Mesendoderm (in vitro differentiated cells): ENCODE data around the gene CDK5R1.

ENCODE experiments used
- DNase-seq: peaks from one replicate; pipeline ENCODE4 v3.0.0; 2013
- H2AK5ac ChIP-seq: 2 replicates; pipeline ENCODE4 v1.6.1; 2013; ENCODE audit warnings: low read length, inconsistent platforms
- H2BK120ac ChIP-seq: 2 replicates; pipeline ENCODE4 v1.6.1; 2013; ENCODE audit warnings: low read depth, mild to moderate bottlenecking, low read length, moderate library complexity, mixed read lengths
- H2BK15ac ChIP-seq: replicated peaks from 2 replicates; pipeline ENCODE4 v1.6.1; 2013; ENCODE audit warnings: low read depth, mild to moderate bottlenecking, moderate library complexity
- H2BK5ac ChIP-seq: 2 replicates; pipeline ENCODE4 v1.6.1; 2013; ENCODE audit warnings: low read length, inconsistent platforms
- H3K18ac ChIP-seq: 2 replicates; pipeline ENCODE4 v1.6.1; 2013; ENCODE audit warnings: mild to moderate bottlenecking, low read length, mixed read lengths
- H3K23ac ChIP-seq: one replicate; pipeline ENCODE4 v1.6.1; 2013; ENCODE audit warnings: low read length
- H3K27ac ChIP-seq: 2 replicates; pipeline ENCODE4 v1.5.1; 2013; ENCODE audit warnings: low read depth, mild to moderate bottlenecking, inconsistent platforms, low read length, moderate library complexity
- H3K27me3 ChIP-seq: 2 replicates; pipeline ENCODE4 v1.6.1; 2013; ENCODE audit warnings: low read length, control low read depth, mild to moderate bottlenecking, inconsistent platforms; ENCODE audit not compliant: insufficient read depth, poor library complexity
- H3K36me3 ChIP-seq: 2 replicates; pipeline ENCODE4 v1.6.1; 2013; ENCODE audit warnings: low read length, inconsistent platforms; ENCODE audit not compliant: control insufficient read depth, insufficient read depth
- H3K4ac ChIP-seq: one replicate; pipeline ENCODE4 v1.6.1; 2013; ENCODE audit warnings: low read depth, mild to moderate bottlenecking, low read length, moderate library complexity
- H3K4me1 ChIP-seq: 2 replicates; pipeline ENCODE4 v1.6.1; 2013; ENCODE audit warnings: low read depth, low read length, inconsistent platforms; ENCODE audit not compliant: control insufficient read depth
- H3K4me2 ChIP-seq: 2 replicates; pipeline ENCODE4 v1.6.1; 2013; ENCODE audit warnings: low read length
- H3K4me3 ChIP-seq: 2 replicates; pipeline ENCODE4 v1.5.1; 2013; ENCODE audit warnings: mild to moderate bottlenecking, low read length
- H3K56ac ChIP-seq: one replicate; pipeline ENCODE4 v1.6.1; 2013; ENCODE audit warnings: low read length
- H3K79me1 ChIP-seq: 2 replicates; pipeline ENCODE4 v1.6.1; 2013; ENCODE audit warnings: low read length, inconsistent platforms
- H3K79me2 ChIP-seq: 2 replicates; pipeline ENCODE4 v1.6.1; 2013; ENCODE audit warnings: mild to moderate bottlenecking, low read length; ENCODE audit not compliant: control insufficient read depth, insufficient read depth
- H3K9ac ChIP-seq: 2 replicates; pipeline ENCODE4 v1.6.1; 2013; ENCODE audit warnings: low read length, inconsistent platforms
- H4K5ac ChIP-seq: one replicate; pipeline ENCODE4 v1.6.1; 2013; ENCODE audit warnings: low read length
- H4K8ac ChIP-seq: one replicate; pipeline ENCODE4 v1.6.1; 2013; ENCODE audit warnings: low read depth, mild to moderate bottlenecking, control low read depth, low read length, moderate library complexity
- WGBS: extraction: QIAGEN DNeasy Blood & Tissue Kit; methylation state at CpG from one replicate; pipeline ENCODE4 v1.1.7; 2013; ENCODE audit warnings: low lambda C conversion rate, missing lambda C conversion rate; ENCODE audit not compliant: insufficient coverage; ENCODE audit errors: extremely low coverage; 5-methylcytosine and 5-hydroxymethylcytosine counted together

The CDK5R1 gene

DNA sequence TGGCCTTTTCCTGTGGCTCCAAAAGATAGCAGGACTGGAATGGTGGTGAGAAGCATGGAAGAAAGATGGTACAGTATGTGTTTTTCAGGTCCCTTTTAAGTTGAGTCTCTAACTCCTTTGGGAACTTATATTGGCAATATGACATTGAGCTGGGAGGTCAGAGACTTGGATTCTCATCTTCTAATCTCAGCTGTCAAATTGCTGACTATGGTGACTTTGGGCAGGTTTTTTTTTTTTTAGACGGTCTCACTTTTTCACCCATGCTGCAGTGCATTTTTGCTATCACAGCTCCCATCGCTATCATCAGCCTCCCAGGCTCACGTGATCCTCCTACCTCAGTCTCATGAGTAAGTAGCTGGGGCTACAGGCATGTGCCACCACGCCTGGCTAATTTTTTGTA, 15.1 kb upstream of the CDK5R1 start:
- Histone ChIP-seq H3K23ac (no peak overlapping the region), H3K4me1 (no peaks in the 10 kb centered on the region), H3K79me2 (no peaks in the 10 kb centered on the region), H2BK5ac (no peak overlapping the region), H3K4ac (no peak overlapping the region), H4K5ac (no peak overlapping the region), H3K36me3 (peaks cover 19% of the 10 kb centered on the region), H4K8ac (no peak overlapping the region), H2AK5ac (no peak overlapping the region), H3K9ac (no peak overlapping the region), H3K27me3 (no peaks in the 10 kb centered on the region), H3K79me1 (peaks cover 3% of the 10 kb centered on the region), H2BK120ac (no peak overlapping the region), H3K4me2 (no peak overlapping the region), H3K4me3 (no peak overlapping the region), H3K18ac (no peak overlapping the region), H3K56ac (no peak overlapping the region), H3K27ac (no peak overlapping the region), H2BK15ac (no peak overlapping the region)
- no peak for DNase-seq
- WGBS = no CpG with 5 or more reads among the region's 4 CpGs

DNA sequence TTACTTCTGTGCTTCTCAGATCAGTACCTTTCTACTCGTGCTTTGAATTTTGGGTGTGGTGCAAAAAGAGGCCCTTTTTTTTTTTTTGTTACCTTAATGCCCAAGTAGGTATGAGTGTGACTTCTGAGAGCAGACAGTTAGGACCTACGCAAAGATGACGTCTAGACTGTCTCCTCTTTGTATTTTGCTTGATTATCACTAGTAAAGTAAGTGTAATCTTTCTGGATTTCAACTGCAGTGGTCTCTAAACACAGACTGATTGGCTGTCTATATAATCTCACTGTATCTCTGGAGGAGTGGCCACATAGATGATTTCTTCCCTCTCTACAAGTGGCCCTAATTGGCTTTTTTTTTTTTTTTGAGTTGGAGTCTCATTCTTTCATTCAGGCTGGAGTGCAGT, 11.5 kb upstream of the CDK5R1 start:
- Histone ChIP-seq H3K4me3 (no peak overlapping the region), H3K23ac (no peak overlapping the region), H2BK15ac (no peak overlapping the region), H2BK120ac (no peak overlapping the region), H3K56ac (no peak overlapping the region), H3K4ac (no peak overlapping the region), H3K79me1 (peaks cover 4% of the 10 kb centered on the region), H3K4me2 (no peak overlapping the region), H3K27ac (no peak overlapping the region), H2BK5ac (no peak overlapping the region), H3K18ac (no peak overlapping the region), H3K9ac (no peak overlapping the region), H2AK5ac (no peak overlapping the region), H4K8ac (no peak overlapping the region), H3K4me1 (no peaks in the 10 kb centered on the region), H3K27me3 (no peaks in the 10 kb centered on the region), H3K36me3 (peaks cover 27% of the 10 kb centered on the region), H3K79me2 (no peaks in the 10 kb centered on the region), H4K5ac (no peak overlapping the region)
- no CpG with 5 or more reads among the region's 3 CpGs for WGBS
- no peak for DNase-seq

DNA sequence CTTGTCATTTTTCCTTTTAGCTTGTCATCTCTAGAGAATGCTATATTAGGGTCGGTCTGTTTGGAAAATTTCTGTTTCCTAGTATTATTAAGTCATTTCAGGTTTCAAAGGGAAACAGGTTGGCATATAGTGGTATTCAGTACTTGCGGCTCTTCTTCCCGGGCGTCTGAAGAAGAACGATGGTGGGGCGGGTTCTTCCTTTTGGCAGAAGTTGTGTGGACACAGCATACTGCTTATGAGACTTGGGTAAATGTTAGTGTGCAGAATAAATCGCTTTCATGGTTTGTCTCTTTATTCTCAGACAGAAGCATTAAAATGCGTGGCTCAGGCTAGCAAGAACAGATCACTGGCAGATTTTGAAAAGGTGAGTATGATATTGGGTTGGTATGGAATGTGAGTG, 9.6 kb upstream of the CDK5R1 start:
- Histone ChIP-seq H2BK5ac (no peak overlapping the region), H3K9ac (no peak overlapping the region), H3K18ac (no peak overlapping the region), H3K79me2 (no peaks in the 10 kb centered on the region), H3K27me3 (no peaks in the 10 kb centered on the region), H2BK15ac (no peak overlapping the region), H3K4me2 (no peak overlapping the region), H4K8ac (no peak overlapping the region), H3K4me1 (no peaks in the 10 kb centered on the region), H3K36me3 (peaks cover 20% of the 10 kb centered on the region), H2BK120ac (no peak overlapping the region), H3K23ac (no peak overlapping the region), H2AK5ac (no peak overlapping the region), H3K4ac (no peak overlapping the region), H3K4me3 (no peak overlapping the region), H4K5ac (no peak overlapping the region), H3K56ac (no peak overlapping the region), H3K27ac (no peak overlapping the region), H3K79me1 (peaks cover 2% of the 10 kb centered on the region)
- WGBS = no CpG with 5 or more reads among the region's 8 CpGs
- no peak for DNase-seq

DNA sequence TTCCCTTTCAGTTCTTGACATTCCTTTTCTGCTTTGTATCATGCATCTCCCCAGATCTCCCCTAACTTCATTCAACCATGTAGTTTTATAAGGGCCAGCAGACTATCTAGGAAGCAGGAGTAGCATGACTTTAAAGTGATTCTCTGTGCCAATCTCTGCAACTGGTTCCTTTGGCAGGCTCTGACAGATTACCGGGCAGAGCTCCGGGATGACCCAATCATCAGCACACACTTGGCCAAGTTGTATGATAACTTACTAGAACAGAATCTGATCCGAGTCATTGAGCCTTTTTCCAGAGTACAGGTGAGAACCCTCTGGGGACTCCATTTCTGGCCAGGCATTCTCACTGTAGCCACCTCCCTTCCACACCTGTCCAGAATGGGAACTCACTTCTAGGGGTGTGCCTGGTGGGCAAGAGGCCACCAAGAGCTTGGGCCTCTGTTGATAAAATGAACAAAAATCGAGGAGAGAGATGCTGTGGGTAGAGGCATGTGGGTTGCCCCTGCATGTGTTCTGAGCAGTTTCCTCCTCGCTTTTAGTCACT, 7.6 kb upstream of the CDK5R1 start:
- Histone ChIP-seq H2BK120ac (no peak overlapping the region), H3K36me3 (peaks cover 19% of the 10 kb centered on the region), H3K4me1 (peaks cover 10% of the 10 kb centered on the region)

DNA sequence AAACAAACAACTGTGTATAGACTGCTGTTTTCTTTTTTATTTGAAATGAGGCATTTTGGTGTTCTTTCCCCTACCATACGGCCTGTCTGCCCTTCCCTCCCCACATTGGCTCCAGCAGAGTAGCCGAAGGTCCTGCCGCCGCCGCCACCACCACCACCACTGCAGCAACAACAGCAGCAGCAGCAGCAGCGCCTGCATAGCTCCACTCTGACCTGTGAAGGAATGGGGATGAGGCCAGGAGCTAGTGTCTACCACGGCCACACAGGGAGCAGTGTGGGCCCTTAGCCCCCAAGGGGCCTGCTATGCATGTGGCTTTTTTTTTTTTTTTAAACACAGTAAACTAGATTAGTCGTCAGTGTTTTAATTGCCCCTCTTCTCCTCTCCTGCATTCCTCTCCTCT, 5.6 kb upstream of the CDK5R1 start:
- Histone ChIP-seq H3K79me1 (peaks cover 2% of the 10 kb centered on the region), H4K8ac (no peak overlapping the region), H3K4me1 (peaks cover 11% of the 10 kb centered on the region), H3K27me3 (no peaks in the 10 kb centered on the region), H3K36me3 (peaks cover 12% of the 10 kb centered on the region), H2BK15ac (no peak overlapping the region), H3K79me2 (no peaks in the 10 kb centered on the region), H3K4ac (no peak overlapping the region), H4K5ac (no peak overlapping the region), H2BK120ac (no peak overlapping the region), H2BK5ac (no peak overlapping the region), H3K4me2 (no peak overlapping the region), H3K23ac (no peak overlapping the region), H3K18ac (no peak overlapping the region), H3K4me3 (no peak overlapping the region), H3K9ac (no peak overlapping the region), H3K56ac (no peak overlapping the region), H2AK5ac (no peak overlapping the region), H3K27ac (no peak overlapping the region)
- whole genome bisulfite sequencing = no CpG with 5 or more reads among the region's 8 CpGs
- no peak for DNase-seq

More for the DNA sequence above, 7.6 kb upstream of the CDK5R1 start:
- no peaks in the 10 kb centered on the region for H3K79me2 ChIP-seq
- H3K18ac ChIP-seq = no peak overlapping the region
- H3K27ac ChIP-seq = no peak overlapping the region
- H3K56ac ChIP-seq = no peak overlapping the region
- H3K27me3 ChIP-seq = no peaks in the 10 kb centered on the region
- H3K4me2 ChIP-seq = no peak overlapping the region
- no peak overlapping the region for H3K4ac ChIP-seq
- H3K4me3 ChIP-seq = no peak overlapping the region
- no CpG with 5 or more reads among the region's 5 CpGs for WGBS
- no peak overlapping the region for H3K23ac ChIP-seq
- H4K8ac ChIP-seq = no peak overlapping the region
- no peak overlapping the region for H4K5ac ChIP-seq
- H2BK5ac ChIP-seq = no peak overlapping the region
- no peak overlapping the region for H2AK5ac ChIP-seq
- no peak overlapping the region for H3K9ac ChIP-seq
- no peak for DNase-seq
- no peak overlapping the region for H2BK15ac ChIP-seq
- H3K79me1 ChIP-seq = peaks cover 2% of the 10 kb centered on the region
